Superior temporal gyrus (tissue), 1 donor: ENCODE results near the gene C1QTNF1.
A peak's percentile ranks its signal among the peaks of the same experiment; 100 is the strongest.
"Not testable (repeated sequence)": the region's sequence is repeated elsewhere in the genome, so short reads cannot be mapped to it uniquely, and the experiment has no call there.

Experiments used
- DNase-seq: peaks from one replicate; pipeline ENCODE4 v3.0.0-alpha.2; 2016; ENCODE audit errors: extremely low spot score

C1QTNF1 gene

GRCh38 chr17:79053251-79053925, 29.4 kb downstream of the C1QTNF1 start:
- no peak for DNase-seq

- DNase-seq, result no peak
Observed at GRCh38 chr17:79054200-79054960, 30.4 kb downstream of the C1QTNF1 start.

DNA sequence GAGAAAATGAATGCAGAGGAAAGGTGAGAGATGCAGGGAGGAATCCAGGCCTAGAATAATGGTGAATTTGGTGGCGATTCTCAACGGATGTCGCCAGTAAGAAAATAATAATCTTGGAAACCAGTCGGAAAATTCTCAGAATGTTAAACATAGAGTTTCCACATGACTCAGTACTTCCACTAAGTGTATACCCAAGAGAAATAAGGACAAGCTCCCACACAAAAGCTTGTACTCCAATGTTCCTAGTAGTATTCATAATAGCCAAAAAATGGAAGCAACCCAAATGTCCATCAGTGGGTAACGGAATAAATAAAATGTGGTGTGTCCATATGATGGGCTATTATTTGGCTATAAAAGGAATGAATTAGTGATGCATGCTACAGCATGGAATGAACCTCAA, 31.2 kb downstream of the C1QTNF1 start:
- no peak for DNase-seq

- DNase-seq, result no peak
Observed at GRCh38 chr17:79057737-79058385, 33.9 kb downstream of the C1QTNF1 start.

DNA sequence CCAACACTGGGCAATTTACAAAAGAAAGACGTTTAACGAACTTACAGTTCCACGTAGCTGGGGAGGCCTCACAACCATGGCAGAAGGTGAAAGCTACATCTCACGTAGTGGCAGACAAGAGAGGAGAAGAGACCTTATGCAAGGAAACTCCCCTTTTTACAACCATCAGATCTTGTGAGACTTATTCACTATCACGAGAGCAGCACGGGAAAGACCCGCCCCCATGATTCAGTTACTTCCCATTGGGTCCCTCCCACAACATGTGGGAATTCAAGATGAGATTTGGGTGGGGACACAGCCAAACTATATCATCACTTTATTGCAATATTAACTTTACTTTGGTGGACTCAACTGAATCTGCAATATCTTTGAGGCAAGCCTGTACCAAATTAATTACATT, 38.7 kb downstream of the C1QTNF1 start:
- no peak for DNase-seq

GRCh38 chr17:79064026-79064425, 40.1 kb downstream of the C1QTNF1 start:
- no peak for DNase-seq

DNA sequence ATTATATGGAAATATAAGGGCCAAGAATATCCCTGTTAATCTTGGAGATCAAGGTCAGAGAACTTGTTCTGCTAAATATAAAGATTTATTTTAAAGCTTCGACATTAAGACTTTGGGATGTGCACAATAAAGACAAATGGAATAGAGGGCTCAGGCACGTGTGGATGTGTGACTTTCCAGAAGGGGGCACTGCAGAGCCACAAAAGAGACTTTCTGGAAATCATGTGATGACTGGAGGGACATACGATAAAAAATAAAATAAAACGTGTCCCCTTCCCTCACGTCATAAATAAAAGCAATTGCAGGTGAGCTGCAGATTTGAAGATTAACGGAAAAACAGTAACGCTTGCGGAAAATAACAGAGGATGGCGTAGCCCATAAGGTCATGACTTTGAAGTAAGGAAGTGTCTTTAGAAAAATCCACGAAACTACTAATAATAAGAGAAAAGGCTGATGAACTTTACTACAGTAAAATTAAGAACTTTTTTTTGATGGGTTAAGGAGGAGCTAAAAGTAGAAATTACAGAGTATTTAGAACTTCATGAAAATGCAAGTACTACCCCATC, 41.2 kb downstream of the C1QTNF1 start:
- DNase-seq, result peak; percentile 71

- DNase-seq, result no peak
Observed at GRCh38 chr17:79066963-79067362, 43.0 kb downstream of the C1QTNF1 start.

DNA sequence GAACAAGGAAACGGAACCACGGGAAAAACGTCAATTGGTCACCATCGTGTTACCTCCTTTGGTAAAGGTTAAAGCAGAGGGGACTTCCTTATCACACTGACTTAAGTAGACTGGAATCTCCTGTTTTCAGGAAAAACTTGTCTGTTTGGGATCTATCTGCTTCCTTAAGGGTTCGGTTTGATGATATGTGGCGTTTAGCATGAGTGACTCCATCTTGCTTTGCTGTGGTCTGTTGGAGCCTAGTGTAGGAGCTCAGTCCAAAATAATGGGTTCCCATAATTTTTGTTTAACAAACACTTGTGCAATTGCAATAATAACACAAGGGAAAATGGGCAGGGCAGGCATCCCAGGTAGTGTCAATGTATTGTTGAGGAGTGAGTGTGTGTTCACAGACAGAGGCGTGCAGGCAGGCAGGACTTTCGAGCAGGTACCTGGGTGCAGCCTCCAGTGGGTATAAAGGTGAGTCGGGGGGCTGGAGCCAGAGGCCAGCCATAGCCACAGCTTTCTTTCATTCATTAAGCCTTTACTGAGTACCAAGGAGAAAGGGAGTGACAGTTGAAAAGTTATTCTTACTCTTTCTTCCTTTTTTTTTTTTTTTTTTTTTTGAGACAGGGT, 46.4 kb downstream of the C1QTNF1 start:
- DNase-seq, result no peak

DNA sequence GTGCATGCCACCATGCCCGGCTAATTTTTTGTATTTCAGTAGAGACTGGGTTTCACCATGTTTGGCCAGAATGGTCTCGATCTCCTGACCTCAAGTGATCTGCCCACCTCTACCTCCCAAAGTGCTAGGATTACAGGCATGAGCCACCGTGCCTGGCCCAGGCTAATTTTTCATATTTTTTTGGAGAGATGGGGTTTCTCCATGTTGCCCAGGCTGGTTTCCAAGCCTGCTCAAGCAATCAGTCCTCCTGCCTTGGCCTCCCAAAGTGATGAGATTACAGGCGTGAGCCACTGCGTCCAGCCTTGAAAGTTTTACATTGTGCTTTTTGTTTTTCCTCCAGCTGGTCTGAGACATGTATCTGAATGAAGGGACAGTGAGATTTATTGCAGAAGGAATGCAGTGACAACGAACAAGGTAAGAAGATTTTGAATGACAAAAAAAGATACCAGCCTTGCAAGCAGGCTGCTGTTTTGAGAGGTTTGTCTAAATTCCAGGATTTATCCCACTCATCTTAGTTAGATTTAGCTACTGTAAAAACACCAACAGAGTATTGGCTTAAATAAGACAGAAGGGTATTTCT, 47.3 kb downstream of the C1QTNF1 start:
- no peak for DNase-seq

DNA sequence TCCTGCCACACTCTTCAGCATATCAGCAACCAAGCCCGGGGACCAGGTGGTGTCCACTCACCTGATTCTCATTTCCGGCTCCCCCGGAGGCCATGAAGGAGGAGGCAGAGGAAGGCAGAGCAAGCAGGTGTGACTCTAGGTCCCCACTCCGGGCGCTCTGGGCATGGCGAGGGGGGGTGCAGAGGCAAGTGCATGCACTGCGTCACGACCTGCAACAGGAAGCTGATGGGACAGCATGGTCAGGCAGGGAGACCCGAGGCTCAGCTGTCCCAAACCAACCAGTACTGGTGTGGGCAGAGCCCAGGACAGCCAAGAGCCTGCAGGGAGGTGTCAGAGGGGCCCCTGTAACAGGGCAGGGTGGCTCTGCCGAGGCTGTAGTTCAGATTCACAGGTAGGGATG, 48.6 kb downstream of the C1QTNF1 start:
- no peak for DNase-seq

- DNase-seq, result no peak
Observed at GRCh38 chr17:79073016-79073705, 49.2 kb downstream of the C1QTNF1 start.

DNA sequence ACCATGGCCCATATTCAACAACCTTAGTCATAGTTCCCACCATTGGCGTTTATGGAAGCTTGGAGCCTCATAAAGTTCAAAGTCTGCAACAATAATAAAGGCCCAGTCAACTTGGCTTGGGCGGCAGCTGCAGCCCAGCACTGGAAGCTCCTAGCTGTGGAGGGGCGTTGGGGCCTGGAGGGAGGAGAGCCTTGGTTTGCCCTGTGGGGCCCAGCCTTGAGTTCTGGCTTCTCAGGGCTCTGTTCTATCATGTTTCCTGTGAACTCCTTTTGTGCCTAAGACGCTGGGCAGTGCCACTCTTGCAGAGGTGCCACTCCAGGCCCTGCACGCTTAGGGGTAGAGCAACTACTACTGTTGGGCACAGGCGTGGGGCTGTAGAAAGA, 49.7 kb downstream of the C1QTNF1 start:
- DNase-seq, result no peak

- DNase-seq, result not testable (repeated sequence)
Observed at GRCh38 chr17:79074121-79074648, 50.2 kb downstream of the C1QTNF1 start.

GRCh38 chr17:79074649-79075445, 50.9 kb downstream of the C1QTNF1 start, which contains the start of gene ENGASE:
ENGASE (plus strand) TSS chr17:79074824; CDS start chr17:79074945, 121 bp downstream.
- peak; percentile 92 for DNase-seq

GRCh38 chr17:79075446-79075750, 51.4 kb downstream of the C1QTNF1 start:
- no peak for DNase-seq

DNA sequence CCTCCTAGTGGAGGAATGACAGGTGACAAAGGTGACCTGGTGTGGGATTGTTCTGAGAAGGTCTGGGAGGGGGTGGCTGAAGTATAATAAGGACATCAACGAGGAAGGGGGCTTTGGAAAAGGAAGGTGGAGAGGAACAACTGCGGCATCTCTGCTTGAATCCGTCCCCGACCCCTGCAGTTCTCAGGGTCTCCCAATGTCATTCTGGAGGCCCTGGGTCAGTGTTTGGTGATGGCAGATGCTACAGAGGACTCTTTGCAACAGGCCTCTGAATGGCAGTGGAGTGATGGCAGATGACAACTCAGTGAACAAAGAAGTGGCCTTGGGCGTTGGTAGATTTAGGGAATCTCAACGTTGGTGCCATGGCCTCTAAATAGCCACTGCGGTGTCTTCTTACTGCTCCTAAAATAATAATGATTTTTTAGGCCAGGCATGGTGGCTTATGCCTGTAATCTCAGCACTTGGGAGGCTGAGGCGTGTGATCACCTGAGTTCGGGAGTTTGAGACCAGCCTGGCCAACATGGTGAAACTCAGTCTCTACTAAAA, 52.0 kb downstream of the C1QTNF1 start:
- no peak for DNase-seq

GRCh38 chr17:79077587-79077986, 53.6 kb downstream of the C1QTNF1 start:
- no peak for DNase-seq

GRCh38 chr17:79078476-79079190, 54.7 kb downstream of the C1QTNF1 start:
- no peak for DNase-seq
